Left lung (tissue), 10 donors: ENCODE results near the gene APOB. TPM values are rescaled to one million over a fixed set of nuclear protein-coding genes. Genes with fewer than 3 reads are reported as not detected.

ENCODE experiments used
- ATAC-seq: fragments of 200-7000 bp; cut with Tn5 transposase; one replicate; pipeline ENCODE4 v1.9.1; 2020; ENCODE audit warnings: moderate library complexity
- DNase-seq, 4 donors: peaks; one replicate each; pipeline ENCODE4 v3.0.0-alpha.2; 2013 to 2020
- H3K27ac ChIP-seq, 2 donors: fragments of 200-600 bp; sonication (generic) in 1 of 2; one replicate each; pipeline versions ENCODE4 v1.5.0 to v1.8.0; 2020 to 2021
- H3K27me3 ChIP-seq, 2 donors: fragments of 200-600 bp; sonication (generic) in 1 of 2; one replicate each; pipeline versions ENCODE4 v1.5.0 to v1.8.0; 2020 to 2021
- H3K36me3 ChIP-seq, 2 donors: fragments of 200-600 bp; sonication (generic) in 1 of 2; one replicate each; pipeline versions ENCODE4 v1.5.0 to v1.8.0; 2020 to 2021
- H3K4me1 ChIP-seq, 2 donors: fragments of 200-600 bp; one replicate each; pipeline ENCODE4 v1.8.0; 2021
- H3K4me3 ChIP-seq, 2 donors: fragments of 200-600 bp; sonication (generic) in 1 of 2; one replicate each; pipeline versions ENCODE4 v1.5.0 to v1.8.0; 2020 to 2021; ENCODE audit warnings: mild to moderate bottlenecking in 1 of 2
- H3K9me3 ChIP-seq, 2 donors: fragments of 200-600 bp; sonication (generic) in 1 of 2; one replicate each; pipeline versions ENCODE4 v1.5.0 to v1.8.0; 2020 to 2021
- intact Hi-C, 2 donors: fragments of 100-400 bp; cut with DNase I; formaldehyde crosslinking; loops; one replicate each; pipeline versions ENCODE4 v1.11.2 to v1.14.2; 2022
- polyA plus RNA-seq, 6 donors: library from polyadenylated mRNA; unstranded; fragments of 120-200 nt; gene quantifications; one replicate each; pipeline ENCODE4 v1.2.1, GENCODE V29; 2013; ENCODE audit not compliant: insufficient read length in 6 of 6
- total RNA-seq, 2 donors: library from RNA; stranded (reverse); fragmentation: NEBNext Ultra II Directional; extraction: Animal tissue kit (Norgen Biotek cat#: 25700); gene quantifications; one replicate each; pipeline ENCODE4 v1.2.1, GENCODE V29; 2021
- TF ChIP-seq, protein P1 (sequence below), 2 donors: fragments of 200-600 bp; sonication (generic) in 1 of 2; IDR thresholded peaks; one replicate each; pipeline versions ENCODE4 v1.5.0 to v1.8.0; 2021; ENCODE audit warnings: antibody characterized with exemption in 2 of 2
- donor health status: DM: no; HTN: yes; CAD: no.
- donor health status: DM: no; HTN: no; CAD: no.

Gene APOB
- total and polyA plus RNA-seq, 8 donors: 0.01 to 1.5 (median 0.14) TPM

- intact Hi-C loops: no loop called here
- Histone ChIP-seq H3K9me3 (no peaks in the 10 kb centered on the region), H3K27me3 (no peaks in the 10 kb centered on the region), H3K27ac (no peak overlapping the region), H3K4me3 (no peak overlapping the region), H3K36me3 (no peaks in the 10 kb centered on the region), H3K4me1 (no peaks in the 10 kb centered on the region)
- ATAC-seq: no peak
- no peak for DNase-seq
- TF ChIP-seq, protein P1, sequence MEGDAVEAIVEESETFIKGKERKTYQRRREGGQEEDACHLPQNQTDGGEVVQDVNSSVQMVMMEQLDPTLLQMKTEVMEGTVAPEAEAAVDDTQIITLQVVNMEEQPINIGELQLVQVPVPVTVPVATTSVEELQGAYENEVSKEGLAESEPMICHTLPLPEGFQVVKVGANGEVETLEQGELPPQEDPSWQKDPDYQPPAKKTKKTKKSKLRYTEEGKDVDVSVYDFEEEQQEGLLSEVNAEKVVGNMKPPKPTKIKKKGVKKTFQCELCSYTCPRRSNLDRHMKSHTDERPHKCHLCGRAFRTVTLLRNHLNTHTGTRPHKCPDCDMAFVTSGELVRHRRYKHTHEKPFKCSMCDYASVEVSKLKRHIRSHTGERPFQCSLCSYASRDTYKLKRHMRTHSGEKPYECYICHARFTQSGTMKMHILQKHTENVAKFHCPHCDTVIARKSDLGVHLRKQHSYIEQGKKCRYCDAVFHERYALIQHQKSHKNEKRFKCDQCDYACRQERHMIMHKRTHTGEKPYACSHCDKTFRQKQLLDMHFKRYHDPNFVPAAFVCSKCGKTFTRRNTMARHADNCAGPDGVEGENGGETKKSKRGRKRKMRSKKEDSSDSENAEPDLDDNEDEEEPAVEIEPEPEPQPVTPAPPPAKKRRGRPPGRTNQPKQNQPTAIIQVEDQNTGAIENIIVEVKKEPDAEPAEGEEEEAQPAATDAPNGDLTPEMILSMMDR (IDR thresholded peaks at IDR 0.05): no peak
Observed at GRCh38 chr2:20977520-20978180, 66.2 kb downstream of the APOB start.

DNA sequence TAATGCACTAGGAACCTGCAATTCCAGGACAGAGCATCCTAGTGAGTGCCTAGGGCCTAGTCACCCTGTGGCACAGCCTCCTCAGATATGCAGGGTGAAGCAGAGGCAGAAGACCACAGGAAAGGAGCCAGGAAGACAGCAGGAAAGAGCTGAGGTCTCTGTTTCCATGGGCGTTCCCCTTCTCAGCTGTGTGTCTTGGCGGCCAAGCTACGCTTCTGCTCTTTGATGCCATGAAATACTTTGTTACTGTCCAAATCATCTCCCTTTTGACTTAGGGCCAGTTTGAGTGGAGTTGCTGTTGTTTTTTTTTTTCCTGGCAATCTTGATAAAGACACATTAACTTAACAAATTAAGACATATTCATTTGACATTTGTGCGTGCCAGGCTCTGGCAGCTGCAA, 67.3 kb downstream of the APOB start:
- DNase-seq (no peak), ATAC-seq (no peak)
- Histone ChIP-seq H3K9me3 (no peaks in the 10 kb centered on the region), H3K4me1 (no peaks in the 10 kb centered on the region), H3K36me3 (no peaks in the 10 kb centered on the region), H3K27me3 (no peaks in the 10 kb centered on the region), H3K27ac (no peak overlapping the region), H3K4me3 (no peak overlapping the region)
- TF ChIP-seq, protein P1 (IDR thresholded peaks at IDR 0.05): no peak
- intact Hi-C loops: no loop called here

DNA sequence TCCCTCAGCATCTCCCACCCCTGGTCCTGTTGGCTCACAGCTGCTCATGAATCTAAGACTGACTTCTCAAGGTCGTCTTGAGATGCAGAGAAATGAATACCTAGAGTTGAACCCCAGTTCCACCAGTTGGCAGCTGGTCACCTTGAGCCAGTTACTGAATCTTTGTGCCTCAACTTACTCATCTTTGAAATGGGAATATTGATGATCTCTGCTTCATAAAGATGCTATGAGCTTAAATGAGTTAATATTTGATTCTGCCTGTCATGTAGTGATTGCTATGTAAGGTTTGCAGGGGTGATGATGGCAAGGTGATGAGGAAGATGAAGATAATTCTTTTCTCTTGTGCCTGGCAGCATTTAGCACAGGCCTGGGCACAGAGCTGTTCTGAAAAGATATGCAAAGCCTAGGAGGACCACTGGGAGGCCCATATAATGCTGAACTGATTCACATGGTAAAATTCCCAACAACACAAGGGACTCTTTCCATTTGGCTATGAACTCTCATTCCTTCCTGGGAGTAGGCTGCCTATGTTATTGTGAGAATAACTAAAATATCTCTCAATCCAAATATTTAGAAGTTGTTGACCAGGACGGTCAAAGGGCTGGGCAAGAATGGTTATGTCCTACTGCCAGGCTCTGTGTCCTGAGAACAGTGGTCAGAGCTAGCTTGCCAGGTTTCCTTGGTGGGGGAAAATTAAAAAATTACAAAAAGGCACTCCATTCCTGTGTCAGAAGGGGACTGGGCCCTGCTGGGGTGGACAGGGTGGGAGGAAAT, 70.9 kb downstream of the APOB start:
- Histone ChIP-seq H3K4me3 (no peak overlapping the region), H3K9me3 (no peaks in the 10 kb centered on the region), H3K27me3 (no peaks in the 10 kb centered on the region), H3K4me1 (no peaks in the 10 kb centered on the region), H3K36me3 (no peaks in the 10 kb centered on the region), H3K27ac (no peak overlapping the region)
- intact Hi-C loops: no loop called here
- DNase-seq (no peak), ATAC-seq (no peak)
- TF ChIP-seq, protein P1 (IDR thresholded peaks at IDR 0.05): no peak

- no peaks in the 10 kb centered on the region for H3K4me1 ChIP-seq
- H3K27ac ChIP-seq: no peak overlapping the region
- TF ChIP-seq, protein P1 (IDR thresholded peaks at IDR 0.05): no peak
- H3K36me3 ChIP-seq: no peaks in the 10 kb centered on the region
- intact Hi-C loops: no loop called here
- ATAC-seq (no peak), DNase-seq (no peak)
- H3K4me3 ChIP-seq: no peak overlapping the region
- H3K27me3 ChIP-seq: no peaks in the 10 kb centered on the region
- no peaks in the 10 kb centered on the region for H3K9me3 ChIP-seq
Observed at GRCh38 chr2:20972110-20972509, 71.8 kb downstream of the APOB start.

GRCh38 chr2:20970068-20970467, 73.8 kb downstream of the APOB start:
- Histone ChIP-seq H3K27ac (no peak overlapping the region), H3K9me3 (no peaks in the 10 kb centered on the region), H3K4me1 (no peaks in the 10 kb centered on the region), H3K27me3 (peaks cover 0 to 14% of the 10 kb centered on the region in 2 donors), H3K4me3 (no peak overlapping the region), H3K36me3 (no peaks in the 10 kb centered on the region)
- ATAC-seq (no peak), DNase-seq (no peak)
- intact Hi-C loops: no loop called here
- TF ChIP-seq, protein P1 (IDR thresholded peaks at IDR 0.05): no peak
